HepG2 (cell line): ENCODE measurements around the gene AMBRA1. TPM values are rescaled to one million over a fixed set of nuclear protein-coding genes. Genes with fewer than 3 reads are reported as not detected.

Experiments used
- ATAC-seq: fragments of 200-7000 bp; cut with Tn5 transposase; 3 replicates; pipeline ENCODE4 v1.9.1; 2020; ENCODE audit warnings: mild to moderate bottlenecking, moderate library complexity
- BruUV-seq: library from RNA; stranded (reverse); fragments of 400-500 nt; replicated peaks from 2 replicates; lab custom pipeline; 2021; lab: Mats Ljungman, UMichigan
- CTCF ChIA-PET: fragments of 300-600 bp; formaldehyde crosslinking; extraction: SDS; loops from one replicate; lab custom pipeline; 2021; ENCODE audit warnings: low total read pairs, inconsistent platforms, low intra/inter-chr PET ratio; lab: Yijun Ruan, JAX
- POLR2A ChIA-PET: fragments of 350-600 bp; sonication (Branson Sonifier 250); formaldehyde crosslinking; loops from one replicate; lab custom pipeline; 2020; ENCODE audit warnings: antibody characterized with exemption, inconsistent platforms; lab: Yijun Ruan, JAX
- DNase-seq: peaks from one replicate; pipeline ENCODE4 v3.0.0-alpha.2; 2015; ENCODE audit warnings: low spot score
- FAIRE-seq: peaks from 3 replicates; lab custom pipeline; 2011; peaks lifted over from hg19 to GRCh38; lab: Jason Lieb, UNC
- H2AFZ ChIP-seq: one replicate; pipeline ENCODE4 v1.6.1; 2011; ENCODE audit warnings: low read length, inconsistent platforms
- H3K27ac ChIP-seq: fragments of 300-600 bp; 3 replicates; pipeline ENCODE4 v1.8.0; 2011; ENCODE audit warnings: mixed run types, mild to moderate bottlenecking, mixed read lengths, low read length, inconsistent platforms; ENCODE audit not compliant: insufficient read depth; ENCODE audit errors: extremely low read length
- H3K27me3 ChIP-seq, 2 experiments: fragments of 200-600 bp in 1 of 2; 2 replicates in 1 of 2; 3 replicates in 1 of 2; pipeline versions ENCODE4 v1.6.0 to v1.8.0; 2011; ENCODE audit warnings: low read length in 2 of 2, mild to moderate bottlenecking in 2 of 2, moderate library complexity in 2 of 2, inconsistent platforms in 1 of 2; ENCODE audit not compliant: insufficient read depth in 2 of 2, control insufficient read depth in 1 of 2
- H3K36me3 ChIP-seq, 2 experiments: fragments of 200-600 bp in 1 of 2; replicated peaks in 1 of 2; 2 replicates in 1 of 2; 3 replicates in 1 of 2; pipeline versions ENCODE4 v1.5.1 to v1.8.0; 2011; ENCODE audit warnings: low read length in 2 of 2, inconsistent platforms in 1 of 2; ENCODE audit not compliant: insufficient read depth in 2 of 2, control insufficient read depth in 1 of 2
- H3K4me1 ChIP-seq: 2 replicates; pipeline ENCODE4 v1.5.1; 2012; ENCODE audit warnings: low read length, inconsistent platforms; ENCODE audit not compliant: insufficient read depth
- H3K4me2 ChIP-seq: 2 replicates; pipeline ENCODE4 v1.6.0; 2011; ENCODE audit warnings: low read depth, low read length, inconsistent platforms
- H3K4me3 ChIP-seq, 3 experiments: fragments of 200-600 bp in 1 of 3; sonication (generic), shearing (Covaris generic) in 1 of 3; replicated peaks in 1 of 3; 2 replicates each; pipeline ENCODE4 v1.5.1; 2011 to 2016; ENCODE audit warnings: low read length in 3 of 3, inconsistent platforms in 2 of 3, low read depth in 2 of 3, mild to moderate bottlenecking in 2 of 3, control low read depth in 1 of 3, mixed read lengths in 1 of 3; ENCODE audit not compliant: insufficient read depth in 1 of 3
- H3K79me2 ChIP-seq: one replicate; pipeline ENCODE4 v1.6.1; 2011; ENCODE audit warnings: low read length, inconsistent platforms; ENCODE audit not compliant: insufficient read depth
- H3K9ac ChIP-seq: 2 replicates; pipeline ENCODE4 v1.6.0; 2011; ENCODE audit warnings: mild to moderate bottlenecking, low read depth, low read length, inconsistent platforms; ENCODE audit not compliant: insufficient read depth
- H3K9me3 ChIP-seq: 2 replicates; pipeline ENCODE4 v1.5.1; 2012; ENCODE audit warnings: mild to moderate bottlenecking, low read length
- H4K20me1 ChIP-seq: 2 replicates; pipeline ENCODE4 v1.6.0; 2011; ENCODE audit warnings: inconsistent platforms, mild to moderate bottlenecking, low read length, moderate library complexity; ENCODE audit not compliant: insufficient read depth
- ADNP ChIP-seq: sonication (generic); formaldehyde crosslinking; IDR thresholded peaks from 2 replicates; pipeline ENCODE4 v1.4.0; 2020; ENCODE audit warnings: missing genetic modification reagents
- ASH2L ChIP-seq: fragments of 300-600, 200-600 bp; sonication (generic); IDR thresholded peaks from 2 replicates; pipeline ENCODE4 v1.7.0; 2017; ENCODE audit warnings: low read depth, mild to moderate bottlenecking, moderate library complexity, mixed read lengths, low read length; ENCODE audit not compliant: insufficient read length
- CREM ChIP-seq, 2 experiments: sonication (generic) in 1 of 2; formaldehyde crosslinking in 1 of 2; IDR thresholded peaks; 2 replicates each; pipeline versions ENCODE4 v1.4.0 to v1.6.1; 2016 to 2020; ENCODE audit warnings: antibody characterized with exemption in 1 of 2, mild to moderate bottlenecking in 1 of 2, missing genetic modification reagents in 1 of 2
- KDM3A ChIP-seq: IDR thresholded peaks from 2 replicates; pipeline ENCODE4 v1.6.1; 2018; ENCODE audit warnings: low read depth, missing compliant biosample characterization
- KDM4B ChIP-seq: sonication (generic); formaldehyde crosslinking; IDR thresholded peaks from 2 replicates; pipeline ENCODE4 v1.4.0; 2020; ENCODE audit warnings: missing genetic modification reagents
- PITX1 ChIP-seq: sonication (generic); formaldehyde crosslinking; IDR thresholded peaks from 2 replicates; pipeline ENCODE4 v1.5.1; 2020; ENCODE audit warnings: mild to moderate bottlenecking, missing genetic modification reagents
- POGZ ChIP-seq: sonication (generic); formaldehyde crosslinking; IDR thresholded peaks from 2 replicates; pipeline ENCODE4 v1.4.0; 2020; ENCODE audit warnings: mild to moderate bottlenecking, missing genetic modification reagents
- ZBTB20 ChIP-seq: sonication (generic); formaldehyde crosslinking; IDR thresholded peaks from 2 replicates; pipeline ENCODE4 v1.8.1; 2023; ENCODE audit warnings: missing genetic modification reagents, low read depth, mild to moderate bottlenecking, borderline replicate concordance
- ZNF30 ChIP-seq: sonication (generic); formaldehyde crosslinking; IDR thresholded peaks from 2 replicates; pipeline ENCODE4 v1.5.0; 2020; ENCODE audit warnings: mild to moderate bottlenecking, missing genetic modification reagents
- ZNF446 ChIP-seq: sonication (generic); formaldehyde crosslinking; IDR thresholded peaks from 2 replicates; pipeline ENCODE4 v1.5.0; 2020; ENCODE audit warnings: mild to moderate bottlenecking, missing genetic modification reagents
- ZNF883 ChIP-seq: sonication (generic); formaldehyde crosslinking; IDR thresholded peaks from 2 replicates; pipeline ENCODE4 v1.5.1; 2020; ENCODE audit warnings: mild to moderate bottlenecking, missing genetic modification reagents; ENCODE audit errors: not compliant biosample characterization
- WGBS: methylation state at CpG from one replicate; pipeline ENCODE4 v1.1.6; 2017; ENCODE audit warnings: low lambda C conversion rate; 5-methylcytosine and 5-hydroxymethylcytosine counted together
- in situ Hi-C: cut with HindIII; loops from 2 replicates; pipeline ENCODE4 v1.10.0; 2017; ENCODE audit warnings: low pct_unique_long_range_greater_than_20kb; ENCODE audit not compliant: extremely low pct_ligation_motif_present
- intact Hi-C: fragments of 100-400 bp; cut with micrococcal nuclease; formaldehyde crosslinking; loops from one replicate; pipeline ENCODE4 v1.10.0; 2022; ENCODE audit not compliant: unreplicated experiment
- polyA plus RNA-seq, 8 experiments: library from polyadenylated mRNA; depleted of rRNA in 3 of 8; stranded (reverse) in 7 of 8; unstranded in 1 of 8; fragments of >200 nt; fragmentation: Illumina TruSeq in 4 of 8; extraction: Trizol in 4 of 8; gene quantifications; 2 replicates each; pipeline versions ENCODE4 v1.2.1 to v1.2.3, GENCODE V29; 2011 to 2016; ENCODE audit warnings: low read depth in 4 of 8, missing spikeins in 1 of 8, mixed read lengths in 1 of 8; ENCODE audit not compliant: insufficient read depth in 1 of 8
- total RNA-seq, 5 experiments: library from RNA; depleted of rRNA; stranded (reverse); fragments of >200 nt; fragmentation: Illumina TruSeq; extraction: Trizol; gene quantifications; 2 replicates each; pipeline ENCODE4 v1.2.3, GENCODE V29; 2016; ENCODE audit warnings: low read depth in 1 of 5
- TF ChIP-seq, protein P1 (sequence below): sonication (generic); formaldehyde crosslinking; IDR thresholded peaks from 2 replicates; pipeline ENCODE4 v1.8.0; 2022; ENCODE audit warnings: missing genetic modification reagents, mild to moderate bottlenecking, moderate library complexity, borderline replicate concordance
- TF ChIP-seq, protein P2 (sequence below): sonication (generic); formaldehyde crosslinking; IDR thresholded peaks from 2 replicates; pipeline ENCODE4 v1.5.1; 2020; ENCODE audit warnings: missing genetic modification reagents, mild to moderate bottlenecking, borderline replicate concordance
- TF ChIP-seq, protein P3 (sequence below): IDR thresholded peaks from 2 replicates; pipeline ENCODE4 v1.6.1; 2012; ENCODE audit warnings: low read depth, low read length, improper control_type of control experiment
- TF ChIP-seq, protein P4 (sequence below): sonication (generic); formaldehyde crosslinking; IDR thresholded peaks from 2 replicates; pipeline ENCODE4 v1.8.0; 2022; ENCODE audit warnings: missing genetic modification reagents, mild to moderate bottlenecking, borderline replicate concordance
- TF ChIP-seq, protein P5 (sequence below): sonication (generic); formaldehyde crosslinking; IDR thresholded peaks from 2 replicates; pipeline ENCODE4 v1.8.0; 2022; ENCODE audit warnings: mild to moderate bottlenecking, missing genetic modification reagents; ENCODE audit not compliant: insufficient replicate concordance

Gene AMBRA1
- total and polyA plus RNA-seq, 2 of the 13 experiments (the other 11 are each of a cell fraction or from before 2014, with no cell fraction given), result 15.7 to 26.0 TPM

DNA sequence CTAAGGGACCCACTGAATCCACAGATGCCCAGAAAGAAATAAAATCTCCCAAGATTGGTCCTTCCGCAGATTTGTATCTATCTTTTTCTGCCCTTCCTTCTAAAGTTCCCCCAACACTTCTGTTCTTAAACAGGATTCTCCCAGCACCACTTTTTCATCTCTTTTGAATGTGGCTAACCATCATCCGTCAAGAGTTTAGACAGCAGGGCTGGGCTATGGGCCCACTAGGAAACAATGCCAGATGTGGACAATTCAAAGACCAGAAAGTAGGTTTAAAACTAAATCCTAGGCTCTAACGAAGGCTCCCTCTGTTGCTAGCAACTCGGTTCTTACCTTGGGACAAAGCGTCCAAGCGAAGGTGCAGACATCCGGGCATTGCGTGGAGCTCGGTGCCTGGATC is 100.0 kb downstream of the AMBRA1 start (continued):
- TF ChIP-seq, protein P1, sequence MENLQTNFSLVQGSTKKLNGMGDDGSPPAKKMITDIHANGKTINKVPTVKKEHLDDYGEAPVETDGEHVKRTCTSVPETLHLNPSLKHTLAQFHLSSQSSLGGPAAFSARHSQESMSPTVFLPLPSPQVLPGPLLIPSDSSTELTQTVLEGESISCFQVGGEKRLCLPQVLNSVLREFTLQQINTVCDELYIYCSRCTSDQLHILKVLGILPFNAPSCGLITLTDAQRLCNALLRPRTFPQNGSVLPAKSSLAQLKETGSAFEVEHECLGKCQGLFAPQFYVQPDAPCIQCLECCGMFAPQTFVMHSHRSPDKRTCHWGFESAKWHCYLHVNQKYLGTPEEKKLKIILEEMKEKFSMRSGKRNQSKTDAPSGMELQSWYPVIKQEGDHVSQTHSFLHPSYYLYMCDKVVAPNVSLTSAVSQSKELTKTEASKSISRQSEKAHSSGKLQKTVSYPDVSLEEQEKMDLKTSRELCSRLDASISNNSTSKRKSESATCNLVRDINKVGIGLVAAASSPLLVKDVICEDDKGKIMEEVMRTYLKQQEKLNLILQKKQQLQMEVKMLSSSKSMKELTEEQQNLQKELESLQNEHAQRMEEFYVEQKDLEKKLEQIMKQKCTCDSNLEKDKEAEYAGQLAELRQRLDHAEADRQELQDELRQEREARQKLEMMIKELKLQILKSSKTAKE (CRISPR knock-in tag), result no peak

DNA sequence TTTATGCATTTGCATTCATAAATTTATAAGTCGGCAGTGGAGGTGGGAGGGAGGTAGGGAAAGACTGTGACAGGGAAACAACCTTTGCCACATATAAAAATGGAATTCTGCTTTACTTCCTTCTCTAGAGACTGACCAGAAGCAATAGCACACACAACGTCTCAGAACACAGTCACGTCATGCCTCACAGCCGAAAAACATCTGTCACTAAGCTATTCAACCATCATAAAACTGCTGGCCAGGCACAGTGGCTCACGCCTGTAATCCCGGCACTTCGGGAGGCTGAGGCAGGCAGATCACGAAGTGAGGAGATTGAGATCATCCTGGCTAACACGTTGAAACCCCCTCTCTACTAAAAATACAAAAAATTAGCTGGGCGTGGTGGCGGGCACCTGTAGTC is 101.3 kb downstream of the AMBRA1 start:
- intact Hi-C loops, result no loop called here
- in situ Hi-C loops, result loop anchor here (5.0 kb wide), 1 partner anchor 45 kb away; no protein-coding TSS in a partner anchor
- DNase-seq (no peak), ATAC-seq (no peak), FAIRE-seq (no peak)
- Histone ChIP-seq H3K27me3 (no peaks in the 10 kb centered on the region), H3K36me3 (peaks cover 21 to 59% of the 10 kb centered on the region in 2 experiments), H3K79me2 (peaks cover 4% of the 10 kb centered on the region), H3K4me3 (no peak overlapping the region), H2AFZ (no peak overlapping the region), H3K9me3 (no peaks in the 10 kb centered on the region), H3K27ac (no peak overlapping the region), H4K20me1 (no peaks in the 10 kb centered on the region; the same call in none of the 2 replicates), H3K4me1 (peaks cover 6% of the 10 kb centered on the region), H3K4me2 (no peak overlapping the region), H3K9ac (no peak overlapping the region)
- POLR2A ChIA-PET, result no interaction called here
- CTCF ChIA-PET, result no interaction called here
- TF ChIP-seq ADNP, result no peak
- TF ChIP-seq ZNF883 (CRISPR knock-in tag), result no peak
- no peak for TF ChIP-seq ZBTB20 (CRISPR knock-in tag)
- TF ChIP-seq PITX1 (CRISPR knock-in tag), result no peak
- TF ChIP-seq ZNF446 (CRISPR knock-in tag), result no peak
- TF ChIP-seq POGZ (CRISPR knock-in tag), result no peak
- TF ChIP-seq ZNF30 (CRISPR knock-in tag), result no peak
- TF ChIP-seq, protein P2, sequence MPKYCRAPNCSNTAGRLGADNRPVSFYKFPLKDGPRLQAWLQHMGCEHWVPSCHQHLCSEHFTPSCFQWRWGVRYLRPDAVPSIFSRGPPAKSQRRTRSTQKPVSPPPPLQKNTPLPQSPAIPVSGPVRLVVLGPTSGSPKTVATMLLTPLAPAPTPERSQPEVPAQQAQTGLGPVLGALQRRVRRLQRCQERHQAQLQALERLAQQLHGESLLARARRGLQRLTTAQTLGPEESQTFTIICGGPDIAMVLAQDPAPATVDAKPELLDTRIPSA (CRISPR knock-in tag), result no peak
- TF ChIP-seq, protein P3, sequence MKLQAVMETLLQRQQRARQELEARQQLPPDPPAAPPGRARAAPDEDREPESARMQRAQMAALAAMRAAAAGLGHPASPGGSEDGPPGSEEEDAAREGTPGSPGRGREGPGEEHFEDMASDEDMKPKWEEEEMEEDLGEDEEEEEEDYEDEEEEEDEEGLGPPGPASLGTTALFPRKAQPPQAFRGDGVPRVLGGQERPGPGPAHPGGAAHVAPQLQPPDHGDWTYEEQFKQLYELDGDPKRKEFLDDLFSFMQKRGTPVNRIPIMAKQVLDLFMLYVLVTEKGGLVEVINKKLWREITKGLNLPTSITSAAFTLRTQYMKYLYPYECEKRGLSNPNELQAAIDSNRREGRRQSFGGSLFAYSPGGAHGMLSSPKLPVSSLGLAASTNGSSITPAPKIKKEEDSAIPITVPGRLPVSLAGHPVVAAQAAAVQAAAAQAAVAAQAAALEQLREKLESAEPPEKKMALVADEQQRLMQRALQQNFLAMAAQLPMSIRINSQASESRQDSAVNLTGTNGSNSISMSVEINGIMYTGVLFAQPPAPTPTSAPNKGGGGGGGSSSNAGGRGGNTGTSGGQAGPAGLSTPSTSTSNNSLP, result no peak
- TF ChIP-seq, protein P4, sequence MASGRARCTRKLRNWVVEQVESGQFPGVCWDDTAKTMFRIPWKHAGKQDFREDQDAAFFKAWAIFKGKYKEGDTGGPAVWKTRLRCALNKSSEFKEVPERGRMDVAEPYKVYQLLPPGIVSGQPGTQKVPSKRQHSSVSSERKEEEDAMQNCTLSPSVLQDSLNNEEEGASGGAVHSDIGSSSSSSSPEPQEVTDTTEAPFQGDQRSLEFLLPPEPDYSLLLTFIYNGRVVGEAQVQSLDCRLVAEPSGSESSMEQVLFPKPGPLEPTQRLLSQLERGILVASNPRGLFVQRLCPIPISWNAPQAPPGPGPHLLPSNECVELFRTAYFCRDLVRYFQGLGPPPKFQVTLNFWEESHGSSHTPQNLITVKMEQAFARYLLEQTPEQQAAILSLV, result no peak
- TF ChIP-seq ASH2L, result no peak
- TF ChIP-seq, protein P5, sequence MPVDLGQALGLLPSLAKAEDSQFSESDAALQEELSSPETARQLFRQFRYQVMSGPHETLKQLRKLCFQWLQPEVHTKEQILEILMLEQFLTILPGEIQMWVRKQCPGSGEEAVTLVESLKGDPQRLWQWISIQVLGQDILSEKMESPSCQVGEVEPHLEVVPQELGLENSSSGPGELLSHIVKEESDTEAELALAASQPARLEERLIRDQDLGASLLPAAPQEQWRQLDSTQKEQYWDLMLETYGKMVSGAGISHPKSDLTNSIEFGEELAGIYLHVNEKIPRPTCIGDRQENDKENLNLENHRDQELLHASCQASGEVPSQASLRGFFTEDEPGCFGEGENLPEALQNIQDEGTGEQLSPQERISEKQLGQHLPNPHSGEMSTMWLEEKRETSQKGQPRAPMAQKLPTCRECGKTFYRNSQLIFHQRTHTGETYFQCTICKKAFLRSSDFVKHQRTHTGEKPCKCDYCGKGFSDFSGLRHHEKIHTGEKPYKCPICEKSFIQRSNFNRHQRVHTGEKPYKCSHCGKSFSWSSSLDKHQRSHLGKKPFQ (CRISPR knock-in tag), result no peak
- TF ChIP-seq KDM4B (CRISPR knock-in tag), result no peak
- TF ChIP-seq KDM3A (CRISPR knock-in tag), result no peak
- TF ChIP-seq CREM (IDR thresholded peaks at IDR 0.05), result no peak
- no peak for TF ChIP-seq CREM (CRISPR knock-in tag; IDR thresholded peaks at IDR 0.05)
- 98% methylated on average over 11 of the region's 11 CpGs for WGBS
- no TSS peak for BruUV-seq
